ENCODE measurements around the gene PHF12. TPM values are rescaled to one million over a fixed set of nuclear protein-coding genes. Genes with fewer than 3 reads are reported as not detected.

PHF12 gene
- total and polyA plus RNA-seq, 2 of the 13 experiments (the other 11 are each of a cell fraction or from before 2014, with no cell fraction given) = 9.8 to 17.1 TPM

- H4K20me1 ChIP-seq (ENCODE audit: insufficient read depth, low read length) = peaks cover 8% of the 10 kb centered on the region; the same call in 1 of the 2 replicates
- H3K9me3 ChIP-seq (ENCODE audit: low read length) = no peaks in the 10 kb centered on the region
- no peak overlapping the region for H2AFZ ChIP-seq (ENCODE audit: low read length)
- H3K9ac ChIP-seq (ENCODE audit: insufficient read depth, low read depth, low read length) = no peak overlapping the region
- DNase-seq (ENCODE audit: low spot score) (no peak), ATAC-seq (no peak), FAIRE-seq (no peak)
- BruUV-seq (replicated peaks) = no TSS peak
- intact Hi-C loops (cut with micrococcal nuclease; ENCODE audit: unreplicated experiment) = no loop called here
- no peaks in the 10 kb centered on the region for H3K79me2 ChIP-seq (ENCODE audit: insufficient read depth, low read length)
- CTCF ChIA-PET (ENCODE audit: low intra/inter-chr PET ratio, low total read pairs) = no interaction called here
- TF ChIP-seq REPIN1 (CRISPR knock-in tag; IDR thresholded peaks at IDR 0.05; ENCODE audit: borderline replicate concordance, low read depth) = no peak
- no peak for TF ChIP-seq NFKBIZ (CRISPR knock-in tag; IDR thresholded peaks at IDR 0.05)
- TF ChIP-seq, protein P1, sequence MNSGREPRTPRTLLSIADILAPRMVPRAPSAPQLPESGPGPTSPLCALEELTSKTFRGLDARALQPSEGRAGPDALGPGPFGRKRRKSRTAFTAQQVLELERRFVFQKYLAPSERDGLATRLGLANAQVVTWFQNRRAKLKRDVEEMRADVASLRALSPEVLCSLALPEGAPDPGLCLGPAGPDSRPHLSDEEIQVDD (CRISPR knock-in tag; IDR thresholded peaks at IDR 0.05; ENCODE audit: borderline replicate concordance) = no peak
- no peak for TF ChIP-seq ZNF510 (CRISPR knock-in tag; IDR thresholded peaks at IDR 0.05; ENCODE audit: low read depth)
- no peak for TF ChIP-seq ZNF282 (IDR thresholded peaks at IDR 0.05; ENCODE audit: partially characterized antibody)
- no peak for TF ChIP-seq EZH2 (conservative IDR thresholded peaks at IDR 0.05; ENCODE audit: low read depth, low read length)
- TF ChIP-seq, protein P2, sequence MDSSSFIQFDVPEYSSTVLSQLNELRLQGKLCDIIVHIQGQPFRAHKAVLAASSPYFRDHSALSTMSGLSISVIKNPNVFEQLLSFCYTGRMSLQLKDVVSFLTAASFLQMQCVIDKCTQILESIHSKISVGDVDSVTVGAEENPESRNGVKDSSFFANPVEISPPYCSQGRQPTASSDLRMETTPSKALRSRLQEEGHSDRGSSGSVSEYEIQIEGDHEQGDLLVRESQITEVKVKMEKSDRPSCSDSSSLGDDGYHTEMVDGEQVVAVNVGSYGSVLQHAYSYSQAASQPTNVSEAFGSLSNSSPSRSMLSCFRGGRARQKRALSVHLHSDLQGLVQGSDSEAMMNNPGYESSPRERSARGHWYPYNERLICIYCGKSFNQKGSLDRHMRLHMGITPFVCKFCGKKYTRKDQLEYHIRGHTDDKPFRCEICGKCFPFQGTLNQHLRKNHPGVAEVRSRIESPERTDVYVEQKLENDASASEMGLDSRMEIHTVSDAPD (CRISPR knock-in tag; IDR thresholded peaks at IDR 0.05) = no peak
- TF ChIP-seq TOPORS (CRISPR knock-in tag; IDR thresholded peaks at IDR 0.05) = no peak
- no peak for TF ChIP-seq SRSF4 (IDR thresholded peaks at IDR 0.05; ENCODE audit: low read depth, low read length, poor library complexity, severe bottlenecking)
- TF ChIP-seq CEBPZ (IDR thresholded peaks at IDR 0.05; ENCODE audit: low read length) = no peak
- TF ChIP-seq CHCHD3 (CRISPR knock-in tag; IDR thresholded peaks at IDR 0.05) = no peak
- no peak for TF ChIP-seq HMGXB3 (CRISPR knock-in tag; IDR thresholded peaks at IDR 0.05; ENCODE audit: borderline replicate concordance)
- peaks cover 20% of the 10 kb centered on the region for H3K4me1 ChIP-seq (ENCODE audit: insufficient read depth, low read length)
- H3K4me2 ChIP-seq (ENCODE audit: low read depth, low read length) = no peak overlapping the region
- in situ Hi-C loops (cut with HindIII; ENCODE audit: extremely low pct_ligation_motif_present, low pct_unique_long_range_greater_than_20kb) = no loop called here
- WGBS (ENCODE audit: low lambda C conversion rate) = 25% methylated on average over 5 of the region's 5 CpGs
- H3K27ac ChIP-seq (ENCODE audit: extremely low read length, insufficient read depth, low read length) = no peak overlapping the region
- POLR2A ChIA-PET = no interaction called here
- no peak overlapping the region for H3K4me3 ChIP-seq (replicated peaks in 1 of 3; ENCODE audit: insufficient read depth in 1 of 3, low read depth in 2 of 3, low read length in 3 of 3)
- H3K27me3 ChIP-seq (ENCODE audit: control insufficient read depth in 1 of 2, insufficient read depth in 2 of 2, low read length in 2 of 2) = peaks cover 11 to 53% of the 10 kb centered on the region in 2 experiments
- H3K36me3 ChIP-seq (replicated peaks in 1 of 2; ENCODE audit: control insufficient read depth in 1 of 2, insufficient read depth in 2 of 2, low read length in 2 of 2) = no peaks in the 10 kb centered on the region
These were observed 49.7 kb upstream of the PHF12 start for GRCh38 chr17:29000973-29001372.
